Activated naive CD4-positive, alpha-beta T cell treated with anti-CD3 and anti-CD28 coated beads, Interleukin-2, amount 50 U/mL, for 72 hours (primary cell): ENCODE data around the gene DLL3. TPM values are rescaled to one million over a fixed set of nuclear protein-coding genes. Genes with fewer than 3 reads are reported as not detected.

Source experiments
- ATAC-seq, 2 donors: fragments of 150-1000 bp; cut with Tn5 transposase; 2 replicates each; pipeline ENCODE4 v1.10.0; 2021; ENCODE audit warnings: mild to moderate bottlenecking in 2 of 2, moderate library complexity in 2 of 2
- DNase-seq, 2 donors: peaks; one replicate each; pipeline ENCODE4 v3.0.0; 2021 to 2022; ENCODE audit warnings: low spot score in 2 of 2
- H3K27ac Mint-ChIP-seq, 2 donors: one replicate each; pipeline ENCODE4 v1.8.0; 2022; ENCODE audit warnings: mild to moderate bottlenecking in 2 of 2, mixed read lengths in 2 of 2
- H3K36me3 Mint-ChIP-seq, 2 donors: one replicate each; pipeline ENCODE4 v1.8.0; 2022; ENCODE audit warnings: mixed read lengths in 2 of 2
- H3K9me3 Mint-ChIP-seq, 2 donors: one replicate each; pipeline ENCODE4 v1.8.0; 2022; ENCODE audit warnings: mixed read lengths in 2 of 2
- total RNA-seq, 2 donors: library from RNA; stranded (reverse); gene quantifications; one replicate each; pipeline ENCODE4 v1.2.3, GENCODE V29; 2022

Gene DLL3
- total RNA-seq, 2 donors from 2014 or later = 0.46 to 0.97 TPM

- Mint-ChIP-seq H3K27ac (no peak overlapping the region), H3K36me3 (peaks cover 0 to 5% of the 10 kb centered on the region in 2 donors), H3K9me3 (peaks cover 0 to 5% of the 10 kb centered on the region in 2 donors)
- no peak for DNase-seq
- no peak for ATAC-seq
Measured at GRCh38 chr19:39555883-39556282, 57.1 kb downstream of the DLL3 start.

Other genes starting within 250 kb of the DLL3 start
- under 1 TPM in 1 of 2 donors, not detected in 1; 0.35 TPM for gene IFNL2, start 230.6 kb upstream of the DLL3 start, total RNA-seq
- gene IFNL1, start 202.5 kb upstream of the DLL3 start, total RNA-seq = 1 to 10 TPM in 1 of 2 donors, not detected in 1; 1.8 TPM
- 10 to 100 TPM in 1 of 2 donors, 1 to 10 TPM in 1; 5.3 to 11.2 TPM for gene LRFN1, start 178.1 kb upstream of the DLL3 start, total RNA-seq
- 100 to 1,000 TPM; 315 to 372 TPM for gene GMFG, start 162.9 kb upstream of the DLL3 start, total RNA-seq
- 10 to 100 TPM; 42.1 to 56.1 TPM for gene SAMD4B, start 156.5 kb upstream of the DLL3 start, total RNA-seq
- gene PAF1, start 107.8 kb upstream of the DLL3 start, total RNA-seq = 10 to 100 TPM; 42.2 to 58.2 TPM
- 10 to 100 TPM; 22.2 to 23.6 TPM for gene MED29, start 107.6 kb upstream of the DLL3 start, total RNA-seq
- gene ZFP36, start 92.1 kb upstream of the DLL3 start, total RNA-seq = 100 to 1,000 TPM in 1 of 2 donors, 10 to 100 TPM in 1; 59.7 to 183 TPM
- 10 to 100 TPM; 52.4 to 55.6 TPM for gene PLEKHG2, start 86.3 kb upstream of the DLL3 start, total RNA-seq
- 1,000 to 10,000 TPM; 3,128 to 3,624 TPM for gene RPS16, start 63.0 kb upstream of the DLL3 start, total RNA-seq
- 100 to 1,000 TPM; 197 to 211 TPM for gene SUPT5H, start 53.4 kb upstream of the DLL3 start, total RNA-seq
- gene TIMM50, start 18.1 kb upstream of the DLL3 start, total RNA-seq = 10 to 100 TPM; 71.2 to 84.8 TPM
- not detected for gene SELENOV, start 16.2 kb downstream of the DLL3 start, total RNA-seq
- gene EID2B, start 33.9 kb downstream of the DLL3 start, total RNA-seq = 1 to 10 TPM; 3.0 to 4.6 TPM
- gene EID2, start 41.2 kb downstream of the DLL3 start, total RNA-seq = 10 to 100 TPM; 11.4 to 12.7 TPM
- gene LGALS13, start 103.6 kb downstream of the DLL3 start, total RNA-seq = not detected
- gene LGALS16, start 157.0 kb downstream of the DLL3 start, total RNA-seq = not detected
- gene LGALS14, start 205.5 kb downstream of the DLL3 start, total RNA-seq = 1 to 10 TPM; 3.3 to 5.1 TPM
- 1 to 10 TPM in 1 of 2 donors, under 1 TPM in 1; 0.86 to 1.0 TPM for gene CLC, start 239.1 kb downstream of the DLL3 start, total RNA-seq